Panc1 (cell line): ENCODE measurements around the gene ROS1.

Experiments used
- CTCF ChIP-seq: fragments of 450-650 bp; IDR thresholded peaks from 2 replicates; pipeline ENCODE4 v1.5.1; 2017; ENCODE audit warnings: mild to moderate bottlenecking
- REST ChIP-seq, 2 experiments: IDR thresholded peaks; 2 replicates each; pipeline ENCODE4 v1.6.1; 2011 to 2012; ENCODE audit warnings: low read depth in 2 of 2, control low read depth in 1 of 2, low read length in 1 of 2, mild to moderate bottlenecking in 1 of 2, moderate library complexity in 1 of 2; ENCODE audit not compliant: insufficient read depth in 1 of 2

- TF ChIP-seq CTCF = no peak
- no peak for TF ChIP-seq REST (IDR thresholded peaks at IDR 0.05; ENCODE audit: insufficient read depth in 1 of 2, low read depth in 2 of 2, low read length in 1 of 2)
Measured at GRCh38 chr6:117423754-117424153, 2.0 kb downstream of the ROS1 start.
